Sigmoid colon (tissue), 7 donors: ENCODE data around the gene ACOXL. TPM values are rescaled to one million over a fixed set of nuclear protein-coding genes. Genes with fewer than 3 reads are reported as not detected.

Experiments used
- DNase-seq: peaks from one replicate; pipeline ENCODE4 v3.0.0-alpha.2; 2019
- H3K27ac ChIP-seq, 4 donors: fragments of 200-600 bp; sonication (generic); one replicate each; pipeline ENCODE4 v1.5.1; 2016 to 2019; ENCODE audit warnings: mild to moderate bottlenecking in 1 of 4
- H3K27me3 ChIP-seq, 3 donors: fragments of 200-600 bp; sonication (generic); one replicate each; pipeline ENCODE4 v1.5.1; 2019; ENCODE audit warnings: mild to moderate bottlenecking in 1 of 3
- H3K36me3 ChIP-seq, 4 donors: fragments of 200-600 bp; sonication (generic); one replicate each; pipeline ENCODE4 v1.5.1; 2016 to 2019
- H3K4me1 ChIP-seq, 4 donors: fragments of 200-600 bp; sonication (generic); one replicate each; pipeline ENCODE4 v1.5.1; 2017 to 2019
- H3K4me3 ChIP-seq, 4 donors: fragments of 200-600 bp; sonication (generic); one replicate each; pipeline ENCODE4 v1.5.1; 2017 to 2019; ENCODE audit warnings: mild to moderate bottlenecking in 2 of 4, moderate library complexity in 1 of 4
- H3K9me3 ChIP-seq, 4 donors: fragments of 200-600 bp in 3 of 4; sonication (generic) in 3 of 4; one replicate each; pipeline versions ENCODE4 v1.5.1 to v1.6.1; 2013 to 2019
- EP300 ChIP-seq, 4 donors: sonication (generic); formaldehyde crosslinking; IDR thresholded peaks; one replicate each; pipeline ENCODE4 v1.6.1; 2017; ENCODE audit warnings: antibody characterized with exemption in 4 of 4
- POLR2A ChIP-seq, 2 donors: fragments of 450-650 bp; IDR thresholded peaks; one replicate each; pipeline ENCODE4 v1.6.1; 2016; ENCODE audit warnings: antibody characterized with exemption in 2 of 2, mild to moderate bottlenecking in 2 of 2, moderate library complexity in 2 of 2
- POLR2AphosphoS5 ChIP-seq, 4 donors: sonication (generic); formaldehyde crosslinking; IDR thresholded peaks; one replicate each; pipeline ENCODE4 v1.6.1; 2017; ENCODE audit warnings: antibody characterized with exemption in 4 of 4
- WGBS, 2 donors: extraction: QIAGEN DNeasy Blood & Tissue Kit; methylation state at CpG; one replicate each; pipeline ENCODE4 v1.1.7; 2013; 5-methylcytosine and 5-hydroxymethylcytosine counted together
- intact Hi-C: fragments of 100-400 bp; cut with DNase I; formaldehyde crosslinking; loops from one replicate; pipeline ENCODE4 v1.15.1; 2023
- polyA plus RNA-seq, 3 donors: library from polyadenylated mRNA; stranded (reverse); fragments of 200-250 nt; gene quantifications; one replicate each; pipeline ENCODE4 v1.2.3, GENCODE V29; 2013
- total RNA-seq, 4 donors: library from RNA; depleted of rRNA; stranded (reverse); fragments of >200 nt; gene quantifications; one replicate each; pipeline ENCODE4 v1.1.0, GENCODE V29; 2016
- TF ChIP-seq, protein P1 (sequence below), 4 experiments: fragments of 450-650 bp in 3 of 4; fragments of 200-600 bp in 1 of 4; IDR thresholded peaks; one replicate each; pipeline ENCODE4 v1.5.1; 2016 to 2019; ENCODE audit warnings: antibody characterized with exemption in 4 of 4, mild to moderate bottlenecking in 3 of 4, moderate library complexity in 2 of 4
- donor health status: healthy with polysubstance abuse.
- donor health status: Bipolar disorder and iron deficiency.
- donor health status: healthy.

Gene ACOXL
- total and polyA plus RNA-seq, 7 donors: 0.45 TPM; not detected in 6

DNA sequence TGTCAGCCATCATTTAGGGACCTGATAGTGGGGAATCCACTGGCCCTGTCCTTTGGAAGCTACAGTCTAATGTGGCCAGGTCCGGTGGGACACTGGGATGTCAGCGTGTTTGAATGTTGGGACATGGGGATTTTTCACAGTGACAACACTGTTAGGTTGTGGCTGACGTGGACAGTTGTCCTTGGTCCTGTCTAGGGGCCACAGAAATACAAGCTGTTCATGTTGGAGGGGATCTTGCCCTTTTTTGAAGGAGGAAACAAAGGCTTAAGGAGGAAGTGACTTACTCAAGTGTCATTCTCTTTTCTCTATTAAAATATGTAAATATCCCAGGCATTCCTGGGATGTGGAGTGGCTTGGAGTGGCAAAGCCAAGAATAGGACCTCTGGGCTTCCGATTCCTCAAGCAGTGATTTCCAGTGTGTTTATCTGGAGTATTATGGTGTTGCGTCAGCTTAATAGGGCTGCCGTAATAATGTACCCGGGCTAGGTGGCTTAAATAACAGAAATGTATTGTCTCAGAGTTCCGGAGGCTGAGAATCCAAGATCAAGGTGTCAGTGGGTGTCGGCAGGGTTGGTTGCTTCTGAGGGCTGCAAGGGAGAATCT, 8.5 kb downstream of the ACOXL start:
- 89% methylated on average over 9 of the region's 9 CpGs for WGBS, 2 donors
- Histone ChIP-seq H3K9me3 (no peaks in the 10 kb centered on the region), H3K27me3 (peaks cover 0 to 22% (median 0%) of the 10 kb centered on the region in 3 donors), H3K27ac (no peak overlapping the region), H3K4me3 (no peak overlapping the region), H3K36me3 (no peaks in the 10 kb centered on the region), H3K4me1 (no peaks in the 10 kb centered on the region)
- intact Hi-C loops: no loop called here
- no peak for DNase-seq
- TF ChIP-seq EP300 (IDR thresholded peaks at IDR 0.05): no peak
- TF ChIP-seq, protein P1, sequence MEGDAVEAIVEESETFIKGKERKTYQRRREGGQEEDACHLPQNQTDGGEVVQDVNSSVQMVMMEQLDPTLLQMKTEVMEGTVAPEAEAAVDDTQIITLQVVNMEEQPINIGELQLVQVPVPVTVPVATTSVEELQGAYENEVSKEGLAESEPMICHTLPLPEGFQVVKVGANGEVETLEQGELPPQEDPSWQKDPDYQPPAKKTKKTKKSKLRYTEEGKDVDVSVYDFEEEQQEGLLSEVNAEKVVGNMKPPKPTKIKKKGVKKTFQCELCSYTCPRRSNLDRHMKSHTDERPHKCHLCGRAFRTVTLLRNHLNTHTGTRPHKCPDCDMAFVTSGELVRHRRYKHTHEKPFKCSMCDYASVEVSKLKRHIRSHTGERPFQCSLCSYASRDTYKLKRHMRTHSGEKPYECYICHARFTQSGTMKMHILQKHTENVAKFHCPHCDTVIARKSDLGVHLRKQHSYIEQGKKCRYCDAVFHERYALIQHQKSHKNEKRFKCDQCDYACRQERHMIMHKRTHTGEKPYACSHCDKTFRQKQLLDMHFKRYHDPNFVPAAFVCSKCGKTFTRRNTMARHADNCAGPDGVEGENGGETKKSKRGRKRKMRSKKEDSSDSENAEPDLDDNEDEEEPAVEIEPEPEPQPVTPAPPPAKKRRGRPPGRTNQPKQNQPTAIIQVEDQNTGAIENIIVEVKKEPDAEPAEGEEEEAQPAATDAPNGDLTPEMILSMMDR (IDR thresholded peaks at IDR 0.05): no peak
- no peak for TF ChIP-seq POLR2AphosphoS5 (IDR thresholded peaks at IDR 0.05)
- no peak for TF ChIP-seq POLR2A (IDR thresholded peaks at IDR 0.05)

GRCh38 chr2:110741491-110741980, 9.2 kb downstream of the ACOXL start:
- Histone ChIP-seq H3K4me1 (no peaks in the 10 kb centered on the region), H3K27ac (no peak overlapping the region), H3K4me3 (no peak overlapping the region), H3K36me3 (no peaks in the 10 kb centered on the region), H3K9me3 (no peaks in the 10 kb centered on the region), H3K27me3 (peaks cover 0 to 16% (median 0%) of the 10 kb centered on the region in 3 donors)
- 65 to 85% methylated on average over 9 of the region's 9 CpGs for WGBS, 2 donors
- intact Hi-C loops: no loop called here
- no peak for TF ChIP-seq POLR2A (IDR thresholded peaks at IDR 0.05)
- no peak for TF ChIP-seq POLR2AphosphoS5 (IDR thresholded peaks at IDR 0.05)
- no peak for TF ChIP-seq EP300 (IDR thresholded peaks at IDR 0.05)
- TF ChIP-seq, protein P1 (IDR thresholded peaks at IDR 0.05): no peak
- no peak for DNase-seq

DNA sequence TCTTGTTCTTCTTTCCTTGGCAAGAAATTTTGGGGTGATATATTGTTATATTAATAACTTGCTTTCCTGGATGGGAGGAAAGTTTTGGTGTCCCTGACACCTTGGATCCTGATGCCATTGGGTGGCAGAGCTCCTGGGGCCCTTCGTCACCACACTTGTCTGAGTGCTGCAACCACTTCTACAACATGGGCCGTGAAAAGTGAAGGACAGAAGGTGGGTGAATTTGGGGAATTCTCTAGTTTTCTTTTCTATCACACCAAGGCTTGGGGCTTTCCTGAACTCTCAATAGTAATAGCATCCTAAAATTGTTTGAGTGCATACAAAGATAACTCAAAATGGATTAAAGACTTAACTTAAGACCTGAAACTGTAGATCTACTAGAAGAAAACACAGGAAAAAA, 10.0 kb downstream of the ACOXL start:
- H3K36me3 ChIP-seq: no peaks in the 10 kb centered on the region
- H3K4me1 ChIP-seq: no peaks in the 10 kb centered on the region
- H3K27ac ChIP-seq: no peak overlapping the region
- intact Hi-C loops: no loop called here
- no peak for TF ChIP-seq POLR2AphosphoS5 (IDR thresholded peaks at IDR 0.05)
- TF ChIP-seq EP300 (IDR thresholded peaks at IDR 0.05): no peak
- TF ChIP-seq, protein P1 (IDR thresholded peaks at IDR 0.05): no peak
- TF ChIP-seq POLR2A (IDR thresholded peaks at IDR 0.05): no peak
- 89 to 92% methylated on average over 2 of the region's 2 CpGs for WGBS, 2 donors
- H3K27me3 ChIP-seq: peaks cover 0 to 7% (median 0%) of the 10 kb centered on the region in 3 donors
- DNase-seq: no peak
- H3K4me3 ChIP-seq: no peak overlapping the region
- H3K9me3 ChIP-seq: no peaks in the 10 kb centered on the region

DNA sequence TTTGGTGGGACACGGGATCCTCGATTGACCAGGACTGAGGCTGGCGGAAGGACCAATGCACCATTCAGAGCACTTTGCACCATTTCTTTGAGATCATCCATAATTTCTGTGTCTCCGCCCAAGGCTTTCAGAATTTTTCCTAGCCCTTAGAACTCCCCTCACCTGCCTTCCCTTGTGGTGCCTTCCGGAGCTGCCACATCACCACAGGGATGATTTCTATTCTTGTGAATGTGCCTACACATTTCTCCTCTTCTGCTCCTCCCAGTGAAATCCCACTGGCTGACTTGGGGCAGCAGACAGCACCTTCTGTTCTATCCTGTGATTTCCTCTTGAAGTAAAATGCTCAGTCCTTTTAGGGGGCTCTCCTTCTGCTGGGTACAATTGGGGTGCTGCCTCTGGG, 11.2 kb downstream of the ACOXL start:
- DNase-seq: no peak
- TF ChIP-seq EP300 (IDR thresholded peaks at IDR 0.05): no peak
- no peak for TF ChIP-seq POLR2A (IDR thresholded peaks at IDR 0.05)
- no peak for TF ChIP-seq POLR2AphosphoS5 (IDR thresholded peaks at IDR 0.05)
- TF ChIP-seq, protein P1 (IDR thresholded peaks at IDR 0.05): no peak
- Histone ChIP-seq H3K9me3 (no peaks in the 10 kb centered on the region), H3K27me3 (no peaks in the 10 kb centered on the region), H3K36me3 (no peaks in the 10 kb centered on the region), H3K27ac (no peak overlapping the region), H3K4me1 (no peaks in the 10 kb centered on the region), H3K4me3 (no peak overlapping the region)
- intact Hi-C loops: no loop called here
- 96% methylated on average over 5 of the region's 5 CpGs for WGBS, 2 donors

DNA sequence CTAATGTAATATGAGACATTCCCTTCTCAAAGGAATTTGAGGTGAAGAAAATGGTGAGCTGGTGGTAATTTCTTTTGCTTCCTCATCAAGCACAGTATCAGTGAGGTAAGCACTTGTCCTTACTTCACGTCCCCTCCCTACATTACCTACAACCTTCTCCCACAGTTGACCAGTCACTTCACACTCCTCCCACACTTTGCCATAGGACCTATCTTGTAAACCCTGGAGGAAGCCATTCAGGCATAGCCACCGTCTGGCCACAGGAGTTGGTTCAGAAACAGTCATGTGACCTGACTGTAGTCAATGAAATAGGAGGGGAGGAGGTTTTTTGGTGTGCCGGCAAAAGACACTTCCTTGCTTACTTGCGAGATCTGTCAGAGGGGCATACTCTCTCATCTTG, 12.1 kb downstream of the ACOXL start:
- Histone ChIP-seq H3K9me3 (no peaks in the 10 kb centered on the region), H3K27ac (no peak overlapping the region), H3K36me3 (no peaks in the 10 kb centered on the region), H3K27me3 (no peaks in the 10 kb centered on the region), H3K4me1 (no peaks in the 10 kb centered on the region), H3K4me3 (no peak overlapping the region)
- DNase-seq: no peak
- 86 to 89% methylated on average over 4 of the region's 4 CpGs for WGBS, 2 donors
- intact Hi-C loops: no loop called here
- TF ChIP-seq EP300 (IDR thresholded peaks at IDR 0.05) (no peak), POLR2AphosphoS5 (IDR thresholded peaks at IDR 0.05) (no peak), POLR2A (IDR thresholded peaks at IDR 0.05) (no peak)
- TF ChIP-seq, protein P1 (IDR thresholded peaks at IDR 0.05): no peak
